IPS DF 19.7 (cell line): ENCODE results near the gene USP15.
"Not testable (repeated sequence)": the region's sequence is repeated elsewhere in the genome, so short reads cannot be mapped to it uniquely, and the experiment has no call there.

Experiments
- DNase-seq: peaks from one replicate; pipeline ENCODE4 v3.0.0-alpha.2; 2013; ENCODE audit warnings: low read depth, low spot score

USP15 gene

DNA sequence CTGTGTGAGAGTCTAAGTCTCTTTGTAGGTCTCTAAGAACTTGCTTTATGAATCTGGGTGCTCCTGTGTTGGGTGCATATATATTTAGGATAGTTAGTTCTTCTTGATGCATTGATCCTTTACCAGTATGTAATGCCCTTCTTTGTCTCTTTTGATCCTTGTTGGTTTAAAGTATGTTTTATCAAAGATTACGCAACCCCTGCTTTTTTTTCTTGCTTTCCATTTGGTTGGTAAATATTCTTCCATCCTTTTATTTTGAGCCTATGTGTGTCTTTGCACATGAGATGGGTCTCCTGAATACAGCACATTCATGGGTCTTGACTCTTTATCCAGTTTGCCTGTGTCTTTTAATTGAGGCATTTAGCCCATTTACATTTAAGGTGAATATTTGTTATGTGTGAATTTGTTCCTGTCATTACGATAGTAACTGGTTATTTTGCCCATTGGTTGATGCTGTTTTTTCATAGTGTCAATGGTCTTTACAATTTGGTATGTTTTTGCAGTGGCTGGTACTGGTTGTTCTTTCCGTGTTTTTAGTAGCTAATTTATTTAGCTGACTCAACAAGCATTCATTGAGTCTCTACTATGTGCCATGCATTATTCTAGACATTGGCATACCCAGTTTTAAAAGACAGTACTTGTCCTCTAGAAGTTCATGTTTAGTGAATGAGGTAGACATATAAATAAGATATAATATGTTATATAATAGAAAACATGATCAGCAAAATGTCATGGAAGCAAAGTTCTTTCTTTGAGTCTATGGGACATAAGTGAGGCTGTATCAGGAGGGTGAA lies 108.4 kb downstream of the USP15 start:
- DNase-seq: not testable (repeated sequence)

DNA sequence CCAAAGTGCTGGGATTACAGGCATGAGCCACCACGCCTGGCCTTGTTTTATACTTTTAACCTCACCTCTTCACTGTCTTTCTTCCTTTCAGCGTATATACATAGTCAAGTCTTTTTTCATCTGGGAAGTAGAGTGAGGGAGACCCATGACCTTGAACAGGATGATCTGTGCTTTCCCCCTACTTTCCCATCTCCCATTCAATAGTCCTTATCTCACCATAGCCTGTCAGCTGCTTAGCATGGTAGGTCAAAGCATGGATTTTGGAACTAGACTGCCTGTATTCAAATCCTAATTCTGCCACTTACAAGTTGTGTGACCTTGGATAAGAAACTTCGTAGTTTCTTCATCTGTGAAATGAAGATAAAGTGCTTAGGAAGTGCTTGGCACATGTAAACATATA lies 110.0 kb downstream of the USP15 start:
- no peak for DNase-seq

GRCh38 chr12:62371661-62372060 lies 111.5 kb downstream of the USP15 start:
- DNase-seq: no peak

- DNase-seq: no peak
Measured at GRCh38 chr12:62372134-62372533, 111.9 kb downstream of the USP15 start.

DNA sequence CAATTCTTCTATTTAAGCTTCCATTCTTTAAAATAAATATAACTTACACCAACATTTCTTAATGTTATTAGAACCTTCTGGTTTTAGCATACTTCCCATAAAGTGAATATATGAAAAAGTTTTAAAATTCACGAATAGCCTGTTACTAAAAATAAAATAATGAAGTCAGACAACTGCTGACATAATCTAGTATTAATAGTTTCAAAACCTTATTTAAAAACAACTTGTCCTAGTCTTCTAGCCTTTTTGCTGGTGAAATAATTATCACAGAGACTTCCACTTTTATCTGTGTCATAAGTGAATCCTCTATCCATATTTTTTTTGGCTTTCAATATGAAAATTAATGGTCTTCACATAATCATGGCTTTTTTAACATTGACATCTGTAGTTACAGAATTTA lies 112.6 kb downstream of the USP15 start:
- DNase-seq: no peak

DNA sequence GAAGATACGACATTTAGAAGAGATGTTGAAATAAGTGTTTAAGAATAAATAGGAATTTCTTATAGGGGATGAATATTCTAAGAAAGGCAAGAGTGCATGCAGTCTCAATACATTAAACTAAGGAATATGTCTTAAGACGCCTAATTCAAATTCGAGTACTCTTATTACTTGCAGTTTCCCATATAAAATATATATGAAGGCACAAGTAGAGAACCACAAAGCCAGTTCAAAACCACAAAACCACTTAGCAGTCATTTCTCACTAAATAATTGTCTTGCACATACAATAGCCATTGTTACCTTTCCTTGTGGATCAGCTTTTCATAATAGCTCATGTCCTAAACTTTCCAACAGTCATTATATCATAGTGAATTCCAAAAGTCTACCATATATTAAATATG lies 115.4 kb downstream of the USP15 start:
- DNase-seq: no peak

DNA sequence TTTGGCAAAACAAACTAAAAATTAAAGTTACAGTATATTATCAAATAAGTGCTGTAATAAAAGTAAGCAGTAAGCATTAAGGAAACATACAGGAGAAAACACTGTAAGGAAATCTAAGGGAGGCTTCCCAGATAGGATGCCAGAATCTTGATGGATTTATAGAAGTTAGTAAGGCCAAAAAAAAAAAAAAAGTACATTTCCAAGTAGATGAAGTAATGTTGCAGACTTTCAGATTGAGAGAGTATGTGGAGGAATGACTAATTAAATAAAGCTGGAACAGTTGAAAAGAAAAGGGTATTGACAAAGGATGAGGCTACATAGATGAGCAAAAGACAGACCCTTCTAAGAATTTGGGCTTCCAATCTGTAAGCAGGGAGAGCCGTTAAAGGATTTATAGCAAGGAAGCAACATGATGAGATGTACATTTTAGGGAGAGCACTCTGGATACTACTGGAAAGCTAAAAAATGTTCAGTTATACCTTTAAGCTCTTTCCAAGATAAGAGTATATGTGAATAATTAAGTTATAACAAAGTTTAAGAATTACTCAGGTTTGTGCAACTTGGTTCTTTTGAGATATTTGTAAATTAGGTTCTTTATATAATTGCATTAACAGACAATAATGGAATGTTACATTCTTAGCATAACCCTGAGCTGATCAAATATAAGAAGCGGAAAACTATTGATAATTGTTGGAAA lies 119.0 kb downstream of the USP15 start:
- DNase-seq: no peak

DNA sequence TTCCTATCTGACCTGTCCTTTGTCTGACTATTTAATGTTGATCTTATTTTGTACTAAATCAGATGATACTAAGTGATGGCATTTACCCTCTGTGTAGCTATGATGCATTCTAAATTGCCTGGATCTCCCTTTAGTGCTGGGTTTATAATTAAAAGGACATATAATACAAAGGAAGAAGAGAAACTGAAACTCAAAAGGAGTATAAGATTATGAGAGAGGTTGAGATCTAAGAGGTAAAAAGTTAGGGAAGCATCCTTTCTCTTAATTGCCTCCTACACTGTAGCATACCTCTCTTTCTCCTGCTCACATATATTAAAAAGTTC lies 119.5 kb downstream of the USP15 start:
- no peak for DNase-seq

GRCh38 chr12:62382526-62382925 lies 122.3 kb downstream of the USP15 start:
- DNase-seq: no peak

GRCh38 chr12:62396750-62397149 lies 136.5 kb downstream of the USP15 start:
- DNase-seq: no peak

GRCh38 chr12:62400135-62400534 lies 139.9 kb downstream of the USP15 start:
- no peak for DNase-seq

- no peak for DNase-seq
Measured at GRCh38 chr12:62401631-62402030, 141.4 kb downstream of the USP15 start.

GRCh38 chr12:62403031-62403430 lies 142.8 kb downstream of the USP15 start:
- DNase-seq: no peak

GRCh38 chr12:62407587-62407986 lies 147.4 kb downstream of the USP15 start:
- no peak for DNase-seq

- DNase-seq: no peak
Measured at GRCh38 chr12:62409068-62409467, 148.9 kb downstream of the USP15 start.

DNA sequence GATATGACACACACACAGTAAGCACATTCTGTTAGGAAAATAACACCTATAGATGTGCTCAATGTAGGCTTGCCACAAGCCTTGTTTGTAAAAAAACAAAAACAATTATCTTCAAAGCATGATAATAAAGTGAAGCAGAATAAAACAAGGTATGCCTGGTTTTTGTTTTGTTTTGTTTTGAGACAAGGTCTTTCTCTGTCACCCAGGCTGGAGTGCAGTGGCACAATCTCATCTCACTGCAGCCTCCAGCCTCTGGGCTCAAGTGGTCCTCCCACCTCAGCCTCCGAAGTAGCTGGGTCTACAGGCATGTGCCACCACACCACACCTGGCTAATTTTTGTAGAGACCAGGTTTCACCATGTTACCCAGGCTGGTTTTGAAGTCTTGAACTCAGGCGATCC lies 154.0 kb downstream of the USP15 start:
- no peak for DNase-seq

DNA sequence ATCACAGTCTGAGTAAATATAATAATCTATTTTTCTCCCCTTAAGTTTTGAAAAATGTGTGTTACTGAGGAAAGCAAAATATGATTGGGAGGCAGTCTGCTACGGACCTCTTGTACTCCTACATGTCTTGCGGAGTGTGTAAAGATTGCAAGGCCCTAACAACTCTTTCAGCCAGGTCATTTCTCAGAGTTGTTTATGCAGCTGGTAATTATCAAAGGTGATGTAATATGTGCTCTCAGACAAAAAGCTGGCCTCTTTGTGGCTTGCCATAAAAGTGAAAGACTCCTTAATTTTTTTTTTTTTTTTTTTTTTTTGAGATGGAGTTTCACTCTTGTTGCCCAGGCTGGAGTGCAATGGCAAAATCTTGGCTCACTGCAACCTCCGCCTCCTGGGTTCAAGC lies 165.9 kb downstream of the USP15 start:
- DNase-seq: no peak

- DNase-seq: no peak
Measured at GRCh38 chr12:62429457-62429856, 169.3 kb downstream of the USP15 start.

DNA sequence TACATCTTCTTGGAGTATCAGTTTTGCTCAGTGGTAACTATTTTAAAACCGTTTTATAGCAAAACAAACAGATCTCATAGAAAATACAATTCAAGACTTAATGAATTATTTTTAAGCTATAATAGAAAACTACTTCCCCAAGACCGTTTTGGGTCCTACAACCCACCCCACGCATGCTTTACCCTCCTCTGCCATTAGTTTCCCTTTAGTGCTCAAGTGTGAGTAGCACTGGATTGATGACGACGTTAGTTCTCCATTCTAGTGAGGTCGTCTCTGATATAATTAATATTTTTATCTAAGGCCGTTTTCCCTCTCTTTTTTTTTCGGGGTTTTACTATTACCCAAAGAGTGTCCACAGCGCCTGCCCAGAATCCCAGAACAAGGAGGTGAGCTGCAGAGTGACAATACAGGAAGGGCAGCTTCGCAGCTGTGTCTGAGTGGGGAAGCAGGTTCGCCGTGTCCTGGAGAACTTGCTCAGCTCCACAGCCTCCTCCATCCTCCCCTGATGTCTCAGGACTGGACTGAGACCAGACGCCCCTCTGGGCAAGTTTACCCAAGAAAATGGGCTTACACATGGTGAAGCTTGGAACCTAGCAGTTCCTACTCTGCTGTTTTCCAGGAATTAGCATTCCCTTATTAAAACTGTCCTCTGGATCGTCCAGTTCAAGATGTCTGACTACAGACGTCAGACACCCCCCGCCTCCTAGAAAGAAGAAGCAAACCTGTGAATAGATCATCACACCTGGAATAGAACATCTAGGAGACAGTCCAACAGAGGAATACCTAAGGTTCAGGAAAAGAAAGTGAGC lies 174.5 kb downstream of the USP15 start:
- no peak for DNase-seq

GRCh38 chr12:62435303-62436163 lies 175.3 kb downstream of the USP15 start:
- peak; percentile 57 for DNase-seq

DNA sequence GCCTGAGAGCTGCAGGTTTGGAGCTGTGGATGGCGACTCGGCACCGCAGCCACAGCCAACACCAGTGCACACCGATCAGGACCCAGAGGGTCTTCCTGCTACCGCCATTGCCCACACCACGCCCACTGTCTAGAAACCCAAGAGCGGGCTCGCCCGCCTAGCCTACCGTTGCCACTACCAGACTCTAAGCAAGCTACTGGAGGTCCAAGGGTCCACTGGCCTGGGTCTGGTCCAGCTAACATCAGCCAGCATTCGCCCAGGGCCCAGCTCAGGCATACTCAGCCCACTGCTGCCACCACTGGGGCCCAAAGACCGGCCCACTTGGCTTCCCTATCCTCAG lies 175.9 kb downstream of the USP15 start:
- no peak for DNase-seq
